K562 (cell line): Measurements from ENCODE around the gene TPGS1. TPM values are rescaled to one million over a fixed set of nuclear protein-coding genes. Genes with fewer than 3 reads are reported as not detected.
A peak's percentile ranks its signal among the peaks of the same experiment; 100 is the strongest.

Source experiments
- CREBBP ChIP-seq: IDR thresholded peaks from one replicate; pipeline ENCODE4 v1.6.1; 2012; ENCODE audit warnings: low read depth, mild to moderate bottlenecking, control low read depth, inconsistent platforms, low read length
- EHMT2 ChIP-seq: fragments of 450-650 bp; IDR thresholded peaks from 2 replicates; pipeline ENCODE4 v1.6.1; 2018; ENCODE audit warnings: antibody characterized with exemption
- ESRRA ChIP-seq: fragments of 450-650 bp; IDR thresholded peaks from 2 replicates; pipeline ENCODE4 v1.6.1; 2014; ENCODE audit warnings: low read depth, mild to moderate bottlenecking, moderate library complexity, borderline replicate concordance
- HMGN3 ChIP-seq: IDR thresholded peaks from 2 replicates; pipeline ENCODE4 v1.6.1; 2011; ENCODE audit warnings: borderline replicate concordance, low read depth, mild to moderate bottlenecking, mixed read lengths, low read length; ENCODE audit not compliant: insufficient read length; ENCODE audit errors: extremely low read depth
- HNRNPLL ChIP-seq: fragments of 200-400 bp; formaldehyde crosslinking; IDR thresholded peaks from 2 replicates; pipeline ENCODE4 v1.6.1; 2017; ENCODE audit warnings: low read length, low read depth, mild to moderate bottlenecking; ENCODE audit not compliant: poor library complexity, severe bottlenecking
- PRPF4 ChIP-seq: fragments of 200-400 bp; formaldehyde crosslinking; IDR thresholded peaks from one replicate; pipeline ENCODE4 v1.6.1; 2017; ENCODE audit warnings: low read length, low read depth, mild to moderate bottlenecking; ENCODE audit not compliant: insufficient read depth, poor library complexity, severe bottlenecking
- RHOXF2B ChIP-seq: fragments of 250-450 bp; sonication (Bioruptor Pico); conservative IDR thresholded peaks from 2 replicates; pipeline ENCODE4 v1.5.1; 2021
- RREB1 ChIP-seq: fragments of 250-450 bp; sonication (Bioruptor Pico); IDR thresholded peaks from 2 replicates; pipeline ENCODE4 v1.4.0; 2020
- SLC30A9 ChIP-seq: fragments of 250-450 bp; sonication (Bioruptor Pico); IDR thresholded peaks from 2 replicates; pipeline ENCODE4 v1.8.0; 2022; ENCODE audit warnings: mild to moderate bottlenecking, moderate library complexity
- SMARCA5 ChIP-seq: fragments of 450-650 bp; IDR thresholded peaks from 2 replicates; pipeline ENCODE4 v1.6.1; 2016
- SMARCB1 ChIP-seq: IDR thresholded peaks from 2 replicates; pipeline ENCODE4 v1.6.1; 2011; ENCODE audit warnings: improper control_type of control experiment, low read depth; ENCODE audit not compliant: insufficient read length
- ZNF143 ChIP-seq: sonication (generic); formaldehyde crosslinking; IDR thresholded peaks from 2 replicates; pipeline ENCODE4 v1.9.0; 2022; ENCODE audit warnings: mild to moderate bottlenecking, missing genetic modification reagents
- ZNF224 ChIP-seq: sonication (generic); formaldehyde crosslinking; IDR thresholded peaks from 2 replicates; pipeline ENCODE4 v1.8.0; 2022; ENCODE audit warnings: mild to moderate bottlenecking, missing genetic modification reagents
- polyA plus RNA-seq, 8 experiments: library from polyadenylated mRNA; depleted of rRNA in 4 of 8; stranded (reverse) in 5 of 8; unstranded in 3 of 8; fragments of >200 nt; fragmentation: Nextera tagmentation in 2 of 8; fragmentation: Illumina TruSeq in 1 of 8; extraction: Ambion mirVana in 2 of 8; extraction: Trizol in 1 of 8; gene quantifications; 2 replicates each; pipeline versions ENCODE4 v1.2.1 to v1.2.3, GENCODE V29; 2011 to 2014; ENCODE audit warnings: inconsistent platforms in 1 of 8, missing spikeins in 1 of 8
- total RNA-seq, 7 experiments: library from RNA; depleted of rRNA in 6 of 7; stranded (reverse); fragments of >200 nt in 6 of 7; fragmentation: Illumina TruSeq in 2 of 7; extraction: Trizol in 2 of 7; gene quantifications; 2 replicates each; pipeline versions ENCODE4 v1.2.1 to v1.2.3, GENCODE V29; 2011 to 2021; ENCODE audit warnings: low replicate concordance in 1 of 7
- TF ChIP-seq, protein P1 (sequence below): sonication (generic); formaldehyde crosslinking; IDR thresholded peaks from 2 replicates; pipeline ENCODE4 v1.9.0; 2022; ENCODE audit warnings: mild to moderate bottlenecking, missing genetic modification reagents
- TF ChIP-seq, protein P2 (sequence below): sonication (generic); formaldehyde crosslinking; IDR thresholded peaks from 2 replicates; pipeline ENCODE4 v1.8.0; 2023; ENCODE audit warnings: mild to moderate bottlenecking, missing genetic modification reagents
- TF ChIP-seq, protein P3 (sequence below): fragments of 250-450 bp; sonication (Bioruptor Pico); IDR thresholded peaks from 2 replicates; pipeline ENCODE4 v1.6.1; 2021; ENCODE audit warnings: mild to moderate bottlenecking

The TPGS1 gene
- total and polyA plus RNA-seq, 9 of the 15 experiments (the other 6 are each of a cell fraction or from before 2014, with no cell fraction given): 0.30 to 31.6 (median 1.2) TPM; not detected in 2

DNA sequence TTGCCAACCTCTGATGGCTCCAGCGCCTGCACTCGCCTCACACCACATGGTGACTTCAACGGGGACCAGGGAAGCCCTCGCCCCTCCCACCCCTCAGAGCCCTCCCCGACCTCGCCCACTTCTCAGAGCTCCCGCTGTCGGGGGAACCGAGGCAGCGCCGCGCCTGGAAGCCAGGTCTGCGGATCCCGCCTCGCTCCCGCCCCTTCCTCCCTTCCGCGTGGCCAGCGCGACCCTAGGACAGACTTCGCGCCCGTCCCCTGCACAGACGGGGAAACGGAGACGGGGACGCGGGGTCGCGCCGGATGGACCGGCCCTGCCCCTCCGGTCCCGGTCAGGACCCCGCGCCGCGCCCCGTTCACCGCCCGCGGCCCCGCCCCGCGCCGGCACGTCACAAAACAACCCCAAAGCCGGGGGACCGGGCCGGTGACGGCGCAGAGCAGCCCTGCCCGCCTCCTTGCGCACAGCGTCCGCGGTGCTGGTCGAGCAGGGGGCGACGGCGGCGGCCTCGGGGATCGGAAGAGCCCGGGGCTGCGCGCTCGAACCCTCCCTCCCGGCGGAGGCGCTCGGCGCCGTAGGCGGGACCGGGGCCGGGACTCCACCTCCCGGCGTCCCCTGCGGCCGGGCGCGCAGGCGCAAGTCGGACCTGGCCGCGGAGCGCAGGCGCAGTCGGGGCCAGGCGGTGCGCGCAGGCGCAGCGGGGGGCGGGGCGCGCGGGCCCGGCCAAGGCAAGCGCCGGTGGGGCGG, 23.9 kb downstream of the TPGS1 start (continued):
- TF ChIP-seq EHMT2 (no peak), SLC30A9 (0 out of 2 replicates have a peak, but pooled peaks have one; percentile 35), HNRNPLL (no peak), SMARCA5 (no peak), CREBBP (no peak), RREB1 (CRISPR knock-in tag) (peak; percentile 85), PRPF4 (no peak), ZNF143 (CRISPR knock-in tag) (peak; percentile 73), SMARCB1 (no peak), ZNF224 (CRISPR knock-in tag) (no peak), ESRRA (peak; percentile 52), HMGN3 (no peak), RHOXF2B (CRISPR knock-in tag) (no peak)
- TF ChIP-seq, protein P1, sequence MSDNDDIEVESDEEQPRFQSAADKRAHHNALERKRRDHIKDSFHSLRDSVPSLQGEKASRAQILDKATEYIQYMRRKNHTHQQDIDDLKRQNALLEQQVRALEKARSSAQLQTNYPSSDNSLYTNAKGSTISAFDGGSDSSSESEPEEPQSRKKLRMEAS (CRISPR knock-in tag): peak; percentile 57; the same call in 1 of the 2 replicates
- TF ChIP-seq, protein P2, sequence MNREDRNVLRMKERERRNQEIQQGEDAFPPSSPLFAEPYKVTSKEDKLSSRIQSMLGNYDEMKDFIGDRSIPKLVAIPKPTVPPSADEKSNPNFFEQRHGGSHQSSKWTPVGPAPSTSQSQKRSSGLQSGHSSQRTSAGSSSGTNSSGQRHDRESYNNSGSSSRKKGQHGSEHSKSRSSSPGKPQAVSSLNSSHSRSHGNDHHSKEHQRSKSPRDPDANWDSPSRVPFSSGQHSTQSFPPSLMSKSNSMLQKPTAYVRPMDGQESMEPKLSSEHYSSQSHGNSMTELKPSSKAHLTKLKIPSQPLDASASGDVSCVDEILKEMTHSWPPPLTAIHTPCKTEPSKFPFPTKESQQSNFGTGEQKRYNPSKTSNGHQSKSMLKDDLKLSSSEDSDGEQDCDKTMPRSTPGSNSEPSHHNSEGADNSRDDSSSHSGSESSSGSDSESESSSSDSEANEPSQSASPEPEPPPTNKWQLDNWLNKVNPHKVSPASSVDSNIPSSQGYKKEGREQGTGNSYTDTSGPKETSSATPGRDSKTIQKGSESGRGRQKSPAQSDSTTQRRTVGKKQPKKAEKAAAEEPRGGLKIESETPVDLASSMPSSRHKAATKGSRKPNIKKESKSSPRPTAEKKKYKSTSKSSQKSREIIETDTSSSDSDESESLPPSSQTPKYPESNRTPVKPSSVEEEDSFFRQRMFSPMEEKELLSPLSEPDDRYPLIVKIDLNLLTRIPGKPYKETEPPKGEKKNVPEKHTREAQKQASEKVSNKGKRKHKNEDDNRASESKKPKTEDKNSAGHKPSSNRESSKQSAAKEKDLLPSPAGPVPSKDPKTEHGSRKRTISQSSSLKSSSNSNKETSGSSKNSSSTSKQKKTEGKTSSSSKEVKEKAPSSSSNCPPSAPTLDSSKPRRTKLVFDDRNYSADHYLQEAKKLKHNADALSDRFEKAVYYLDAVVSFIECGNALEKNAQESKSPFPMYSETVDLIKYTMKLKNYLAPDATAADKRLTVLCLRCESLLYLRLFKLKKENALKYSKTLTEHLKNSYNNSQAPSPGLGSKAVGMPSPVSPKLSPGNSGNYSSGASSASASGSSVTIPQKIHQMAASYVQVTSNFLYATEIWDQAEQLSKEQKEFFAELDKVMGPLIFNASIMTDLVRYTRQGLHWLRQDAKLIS (CRISPR knock-in tag): 0 out of 2 replicates have a peak, but pooled peaks have one; percentile 77
- TF ChIP-seq, protein P3, sequence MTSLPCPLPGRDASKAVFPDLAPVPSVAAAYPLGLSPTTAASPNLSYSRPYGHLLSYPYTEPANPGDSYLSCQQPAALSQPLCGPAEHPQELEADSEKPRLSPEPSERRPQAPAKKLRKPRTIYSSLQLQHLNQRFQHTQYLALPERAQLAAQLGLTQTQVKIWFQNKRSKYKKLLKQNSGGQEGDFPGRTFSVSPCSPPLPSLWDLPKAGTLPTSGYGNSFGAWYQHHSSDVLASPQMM (CRISPR knock-in tag): no peak
